Measurements from ENCODE around the gene INPP4B. TPM values are rescaled to one million over a fixed set of nuclear protein-coding genes. Genes with fewer than 3 reads are reported as not detected.

The INPP4B gene
- total and polyA plus RNA-seq, 7 experiments from 2014 or later: 52.8 to 77.5 (median 64.2) TPM

DNA sequence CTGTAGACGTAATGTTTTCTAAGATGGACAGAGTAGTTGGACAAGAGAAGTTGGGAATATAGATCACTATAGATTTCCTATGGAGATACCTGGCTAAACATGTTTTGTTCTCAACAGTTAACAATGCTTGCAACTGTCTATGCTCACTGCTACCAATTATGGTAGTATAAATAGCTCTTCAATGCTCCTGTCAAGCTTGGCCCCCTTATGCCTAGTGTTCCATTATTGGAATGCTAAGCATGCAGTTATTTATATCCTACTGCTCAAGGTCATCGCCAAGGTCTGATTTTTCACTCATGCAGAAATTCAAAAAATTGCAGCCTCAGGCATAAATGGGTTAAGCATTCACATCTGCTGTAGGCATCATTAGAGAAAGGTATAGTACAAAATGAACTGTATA lies 690.8 kb downstream of the INPP4B start:
- peaks cover 11 to 67% (median 51%) of the 10 kb centered on the region in 5 donors for H3K36me3 Mint-ChIP-seq
- CTCF ChIA-PET: no interaction called here

DNA sequence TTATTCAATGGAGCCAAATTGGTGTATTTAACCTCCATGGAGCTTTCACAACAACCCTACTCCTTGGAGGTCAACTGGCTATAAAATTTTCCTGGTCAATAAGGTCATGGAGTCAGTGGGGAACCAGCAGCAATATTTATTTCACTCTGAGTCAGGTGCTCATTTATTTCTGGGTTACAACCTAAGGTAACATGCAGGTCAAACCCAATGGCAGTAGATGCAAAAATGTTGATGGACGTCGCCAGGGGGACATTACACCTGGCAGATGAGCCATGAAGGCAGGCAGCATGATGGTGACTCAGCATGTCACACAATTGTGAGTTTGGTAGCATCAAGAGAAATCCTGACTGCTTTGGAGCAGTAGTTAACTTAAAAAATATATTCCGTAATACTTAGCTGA lies 695.6 kb downstream of the INPP4B start:
- no peak for DNase-seq
- H3K27ac Mint-ChIP-seq: peak overlapping the region in 3 of 9 donors; percentile 26 to 58 (median 41)

More for the DNA sequence above, 690.8 kb downstream of the INPP4B start:
- Mint-ChIP-seq H3K9me3 (no peaks in the 10 kb centered on the region), H3K27ac (peak overlapping the region in 3 of 9 donors; percentile 11 to 48 (median 15)), H3K4me1 (peaks cover 0 to 35% (median 25%) of the 10 kb centered on the region in 7 donors), H3K4me3 (no peak overlapping the region), H3K27me3 (no peaks in the 10 kb centered on the region)
- DNase-seq: no peak
- POLR2A ChIA-PET: interaction anchor here (0.6 kb wide), 1 partner anchor 20 kb away, joined by 3 read pairs; no protein-coding TSS in a partner anchor
- no peak for ATAC-seq
- Histone ChIP-seq H3K36me3 (ENCODE audit: control insufficient read depth in 2 of 3, insufficient read depth in 3 of 3, low read length in 3 of 3) (peaks cover 3 to 16% (median 5%) of the 10 kb centered on the region in 3 experiments), H3K4me3 (ENCODE audit: low read length) (no peak overlapping the region), H3K27me3 (ENCODE audit: control insufficient read depth in 2 of 2, insufficient read depth in 2 of 2, low read length in 2 of 2) (no peaks in the 10 kb centered on the region), H3K4me1 (ENCODE audit: control insufficient read depth in 2 of 2, insufficient read depth in 2 of 2, low read length in 2 of 2) (no peaks in the 10 kb centered on the region), H3K9me3 (ENCODE audit: control insufficient read depth in 2 of 3, low read length in 3 of 3) (no peaks in the 10 kb centered on the region), H3K27ac (ENCODE audit: low read depth, low read length) (no peak overlapping the region)
- intact Hi-C loops (cut with micrococcal nuclease): no loop called here

DNA sequence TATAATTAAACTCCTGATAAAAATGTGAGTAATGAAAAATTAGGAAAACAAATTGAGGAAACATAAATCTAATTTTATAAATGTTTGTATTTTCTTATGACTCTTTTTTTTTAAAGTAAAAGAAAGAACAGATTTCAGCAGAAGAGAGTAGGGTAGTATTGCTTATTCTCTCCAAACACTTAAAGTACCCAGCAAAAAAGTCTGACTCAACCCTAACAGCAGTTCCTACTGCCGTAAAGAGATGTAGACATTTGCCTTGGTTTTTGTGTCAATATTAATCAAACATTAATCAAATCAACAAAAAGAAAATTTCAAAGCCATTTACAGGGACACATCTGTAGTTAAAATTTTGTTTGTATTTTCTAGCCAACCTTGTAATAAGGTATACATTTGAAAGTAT lies 701.3 kb downstream of the INPP4B start:
- H3K9me3 Mint-ChIP-seq: no peaks in the 10 kb centered on the region
- H3K27ac Mint-ChIP-seq: peak overlapping the region in 4 of 9 donors; percentile 1 to 74 (median 50)
- ChIA-PET POLR2A (no interaction called here), CTCF (no interaction called here)
- ATAC-seq (no peak), DNase-seq (no peak)
- Histone ChIP-seq H3K4me3 (ENCODE audit: low read length) (no peak overlapping the region), H3K4me1 (ENCODE audit: control insufficient read depth in 2 of 2, insufficient read depth in 2 of 2, low read length in 2 of 2) (no peaks in the 10 kb centered on the region), H3K27me3 (ENCODE audit: control insufficient read depth in 2 of 2, insufficient read depth in 2 of 2, low read length in 2 of 2) (no peaks in the 10 kb centered on the region), H3K27ac (ENCODE audit: low read depth, low read length) (no peak overlapping the region), H3K9me3 (ENCODE audit: control insufficient read depth in 2 of 3, low read length in 3 of 3) (no peaks in the 10 kb centered on the region), H3K36me3 (ENCODE audit: control insufficient read depth in 2 of 3, insufficient read depth in 3 of 3, low read length in 3 of 3) (peaks cover 0 to 23% (median 14%) of the 10 kb centered on the region in 3 experiments)
- H3K4me3 Mint-ChIP-seq: no peak overlapping the region
- intact Hi-C loops (cut with micrococcal nuclease): no loop called here
- peaks cover 11 to 74% (median 61%) of the 10 kb centered on the region in 7 donors for H3K4me1 Mint-ChIP-seq
- no peaks in the 10 kb centered on the region for H3K27me3 Mint-ChIP-seq
- peaks cover 19 to 70% (median 56%) of the 10 kb centered on the region in 5 donors for H3K36me3 Mint-ChIP-seq

More for the DNA sequence above, 695.6 kb downstream of the INPP4B start:
- Mint-ChIP-seq H3K4me1 (peaks cover 2 to 58% (median 46%) of the 10 kb centered on the region in 7 donors), H3K36me3 (peaks cover 9 to 73% (median 45%) of the 10 kb centered on the region in 5 donors), H3K9me3 (no peaks in the 10 kb centered on the region), H3K4me3 (no peak overlapping the region), H3K27me3 (no peaks in the 10 kb centered on the region)
- no peaks in the 10 kb centered on the region for H3K4me1 ChIP-seq (ENCODE audit: control insufficient read depth in 2 of 2, insufficient read depth in 2 of 2, low read length in 2 of 2)
- intact Hi-C loops (cut with micrococcal nuclease): loop anchor here in 1 of 2 donors (2.0 kb wide), 1 partner anchor 14 kb away; no protein-coding TSS in a partner anchor
- ChIA-PET POLR2A (no interaction called here), CTCF (no interaction called here)
- no peak overlapping the region for H3K4me3 ChIP-seq (ENCODE audit: low read length)
- no peaks in the 10 kb centered on the region for H3K27me3 ChIP-seq (ENCODE audit: control insufficient read depth in 2 of 2, insufficient read depth in 2 of 2, low read length in 2 of 2)
- H3K27ac ChIP-seq (ENCODE audit: low read depth, low read length): no peak overlapping the region
- H3K9me3 ChIP-seq (ENCODE audit: control insufficient read depth in 2 of 3, low read length in 3 of 3): no peaks in the 10 kb centered on the region
- no peak for ATAC-seq
- H3K36me3 ChIP-seq (ENCODE audit: control insufficient read depth in 2 of 3, insufficient read depth in 3 of 3, low read length in 3 of 3): peaks cover 0 to 11% (median 5%) of the 10 kb centered on the region in 3 experiments

DNA sequence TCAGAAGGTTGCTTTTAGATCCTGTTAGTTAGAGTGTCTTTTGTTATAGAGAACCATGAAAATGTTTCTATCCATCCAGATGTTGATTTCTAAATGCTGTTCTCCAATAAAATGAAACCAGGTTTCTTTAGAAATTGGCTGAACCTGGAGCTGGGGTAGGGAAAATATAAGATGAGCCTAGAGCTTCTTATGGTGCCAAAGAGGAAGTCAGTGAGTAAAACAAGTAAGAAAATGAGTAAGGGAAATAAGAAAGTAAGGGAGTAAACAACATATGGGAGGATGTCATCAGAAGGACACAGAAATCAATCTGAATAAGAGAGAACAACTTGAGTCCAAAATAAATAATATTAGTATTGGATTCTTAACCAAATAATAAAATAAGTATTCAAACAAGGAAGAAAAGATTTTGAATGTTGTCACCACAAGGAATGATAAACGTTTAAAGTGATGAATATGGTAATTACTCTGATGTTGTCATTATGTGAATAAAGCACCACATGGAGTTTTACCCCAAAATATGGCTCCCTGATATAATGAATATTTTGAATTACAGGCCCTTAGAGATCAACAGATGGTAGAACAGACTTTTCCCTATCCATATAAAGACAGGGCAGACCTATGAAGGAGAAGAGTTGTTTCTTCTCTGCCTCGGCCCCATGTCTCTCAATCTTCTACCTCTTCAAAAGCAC lies 703.6 kb downstream of the INPP4B start:
- peaks cover 0 to 16% (median 12%) of the 10 kb centered on the region in 3 experiments for H3K36me3 ChIP-seq (ENCODE audit: control insufficient read depth in 2 of 3, insufficient read depth in 3 of 3, low read length in 3 of 3)
- ChIA-PET POLR2A (no interaction called here), CTCF (no interaction called here)
- no peaks in the 10 kb centered on the region for H3K9me3 ChIP-seq (ENCODE audit: control insufficient read depth in 2 of 3, low read length in 3 of 3)
- DNase-seq (no peak), ATAC-seq (no peak)
- no peaks in the 10 kb centered on the region for H3K27me3 ChIP-seq (ENCODE audit: control insufficient read depth in 2 of 2, insufficient read depth in 2 of 2, low read length in 2 of 2)
- no peak overlapping the region for H3K4me3 ChIP-seq (ENCODE audit: low read length)
- Mint-ChIP-seq H3K9me3 (peaks cover 0 to 5% (median 0%) of the 10 kb centered on the region in 11 donors), H3K4me3 (peak overlapping the region in 3 of 10 donors; percentile 0 to 39 (median 8)), H3K36me3 (peaks cover 20 to 60% (median 54%) of the 10 kb centered on the region in 5 donors), H3K27me3 (no peaks in the 10 kb centered on the region), H3K4me1 (peaks cover 11 to 53% (median 43%) of the 10 kb centered on the region in 7 donors), H3K27ac (peak overlapping the region; percentile 28 to 85 (median 63))
- no peaks in the 10 kb centered on the region for H3K4me1 ChIP-seq (ENCODE audit: control insufficient read depth in 2 of 2, insufficient read depth in 2 of 2, low read length in 2 of 2)
- H3K27ac ChIP-seq (ENCODE audit: low read depth, low read length): no peak overlapping the region
- intact Hi-C loops (cut with micrococcal nuclease): loop anchor here in 1 of 2 donors (1.0 kb wide), 1 partner anchor 10 kb away; no protein-coding TSS in a partner anchor

DNA sequence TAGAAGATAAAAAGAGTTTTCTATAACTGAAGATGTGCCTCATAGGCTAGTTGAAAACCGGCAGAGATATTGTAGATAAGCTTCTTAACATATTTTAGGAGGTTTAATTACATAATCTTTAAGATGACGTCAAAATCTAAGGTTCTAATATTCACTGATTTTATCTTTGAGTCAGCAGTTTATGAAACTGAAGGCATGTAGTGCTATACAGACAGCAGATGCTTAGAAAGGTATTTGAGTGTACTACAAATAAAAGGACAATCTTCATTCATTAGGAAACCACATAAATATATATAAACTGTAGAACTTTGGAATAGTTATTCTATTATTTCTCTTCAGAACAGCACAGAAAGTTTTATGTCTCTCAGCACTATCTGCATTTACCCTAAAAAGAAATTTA lies 704.9 kb downstream of the INPP4B start:
- H3K27ac Mint-ChIP-seq: peak overlapping the region in 6 of 9 donors; percentile 19 to 83 (median 48)
- Histone ChIP-seq H3K4me1 (ENCODE audit: control insufficient read depth in 2 of 2, insufficient read depth in 2 of 2, low read length in 2 of 2) (no peaks in the 10 kb centered on the region), H3K4me3 (ENCODE audit: low read length) (no peak overlapping the region), H3K9me3 (ENCODE audit: control insufficient read depth in 2 of 3, low read length in 3 of 3) (no peaks in the 10 kb centered on the region), H3K27me3 (ENCODE audit: control insufficient read depth in 2 of 2, insufficient read depth in 2 of 2, low read length in 2 of 2) (no peaks in the 10 kb centered on the region), H3K27ac (ENCODE audit: low read depth, low read length) (no peak overlapping the region), H3K36me3 (ENCODE audit: control insufficient read depth in 2 of 3, insufficient read depth in 3 of 3, low read length in 3 of 3) (peaks cover 0 to 19% (median 12%) of the 10 kb centered on the region in 3 experiments)
- peaks cover 9 to 48% (median 39%) of the 10 kb centered on the region in 7 donors for H3K4me1 Mint-ChIP-seq
- ATAC-seq (no peak), DNase-seq (no peak)
- intact Hi-C loops (cut with micrococcal nuclease): no loop called here
- ChIA-PET CTCF (no interaction called here), POLR2A (interaction anchor here (0.8 kb wide), 1 partner anchor 11 kb away, joined by 3 read pairs; no protein-coding TSS in a partner anchor)
- peaks cover 25 to 61% (median 50%) of the 10 kb centered on the region in 5 donors for H3K36me3 Mint-ChIP-seq
- no peaks in the 10 kb centered on the region for H3K27me3 Mint-ChIP-seq
- peaks cover 0 to 5% (median 0%) of the 10 kb centered on the region in 11 donors for H3K9me3 Mint-ChIP-seq
- no peak overlapping the region for H3K4me3 Mint-ChIP-seq

DNA sequence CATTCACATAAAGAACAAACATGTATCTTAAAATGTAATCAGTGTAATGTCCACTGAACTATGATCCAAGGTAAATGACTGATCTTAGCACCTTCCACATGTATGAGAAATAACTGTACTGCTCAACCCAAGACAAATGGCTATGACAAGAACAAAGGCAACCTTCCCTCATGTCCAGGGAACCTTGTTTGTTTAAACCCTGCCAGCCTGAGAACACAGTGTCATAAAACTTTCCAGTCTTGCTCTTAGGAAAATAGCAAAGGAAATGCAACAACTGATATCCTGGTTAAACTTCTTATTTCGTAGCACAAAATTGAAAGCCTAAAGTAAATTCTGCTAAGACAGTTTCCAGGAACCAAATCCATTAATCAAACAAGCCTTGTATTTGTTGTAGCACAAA lies 715.4 kb downstream of the INPP4B start:
- POLR2A ChIA-PET: interaction anchor here (0.6 kb wide), 1 partner anchor 10 kb away, joined by 3 read pairs; no protein-coding TSS in a partner anchor
- no peaks in the 10 kb centered on the region for H3K27me3 ChIP-seq (ENCODE audit: control insufficient read depth in 2 of 2, insufficient read depth in 2 of 2, low read length in 2 of 2)

More for the DNA sequence above, 715.4 kb downstream of the INPP4B start:
- Histone ChIP-seq H3K36me3 (ENCODE audit: control insufficient read depth in 2 of 3, insufficient read depth in 3 of 3, low read length in 3 of 3) (peaks cover 0 to 4% (median 0%) of the 10 kb centered on the region in 3 experiments), H3K27ac (ENCODE audit: low read depth, low read length) (peak overlapping the region; percentile 49), H3K4me1 (ENCODE audit: control insufficient read depth in 2 of 2, insufficient read depth in 2 of 2, low read length in 2 of 2) (peaks cover 0 to 44% of the 10 kb centered on the region in 2 donors), H3K4me3 (ENCODE audit: low read length) (no peak overlapping the region), H3K9me3 (ENCODE audit: control insufficient read depth in 2 of 3, low read length in 3 of 3) (no peaks in the 10 kb centered on the region)
- H3K36me3 Mint-ChIP-seq: peaks cover 0 to 7% (median 3%) of the 10 kb centered on the region in 5 donors
- intact Hi-C loops (cut with micrococcal nuclease): no loop called here
- H3K27ac Mint-ChIP-seq: peak overlapping the region in 6 of 9 donors; percentile 38 to 93 (median 82)
- H3K4me1 Mint-ChIP-seq: peaks cover 7 to 44% (median 37%) of the 10 kb centered on the region in 7 donors
- ATAC-seq (no peak), DNase-seq (no peak)
- H3K9me3 Mint-ChIP-seq: no peaks in the 10 kb centered on the region
- CTCF ChIA-PET: interaction anchor here (0.6 kb wide), 1 partner anchor 794 kb away, joined by 3 read pairs; no protein-coding TSS in a partner anchor
- H3K27me3 Mint-ChIP-seq: no peaks in the 10 kb centered on the region
- H3K4me3 Mint-ChIP-seq: peak overlapping the region in 2 of 10 donors; percentile 17 to 31
